Measurements from ENCODE around the gene CCDC192.

GRCh38 chr5:127754259-127754658 is 51.1 kb downstream of the CCDC192 start:
- TF ChIP-seq, protein P1, sequence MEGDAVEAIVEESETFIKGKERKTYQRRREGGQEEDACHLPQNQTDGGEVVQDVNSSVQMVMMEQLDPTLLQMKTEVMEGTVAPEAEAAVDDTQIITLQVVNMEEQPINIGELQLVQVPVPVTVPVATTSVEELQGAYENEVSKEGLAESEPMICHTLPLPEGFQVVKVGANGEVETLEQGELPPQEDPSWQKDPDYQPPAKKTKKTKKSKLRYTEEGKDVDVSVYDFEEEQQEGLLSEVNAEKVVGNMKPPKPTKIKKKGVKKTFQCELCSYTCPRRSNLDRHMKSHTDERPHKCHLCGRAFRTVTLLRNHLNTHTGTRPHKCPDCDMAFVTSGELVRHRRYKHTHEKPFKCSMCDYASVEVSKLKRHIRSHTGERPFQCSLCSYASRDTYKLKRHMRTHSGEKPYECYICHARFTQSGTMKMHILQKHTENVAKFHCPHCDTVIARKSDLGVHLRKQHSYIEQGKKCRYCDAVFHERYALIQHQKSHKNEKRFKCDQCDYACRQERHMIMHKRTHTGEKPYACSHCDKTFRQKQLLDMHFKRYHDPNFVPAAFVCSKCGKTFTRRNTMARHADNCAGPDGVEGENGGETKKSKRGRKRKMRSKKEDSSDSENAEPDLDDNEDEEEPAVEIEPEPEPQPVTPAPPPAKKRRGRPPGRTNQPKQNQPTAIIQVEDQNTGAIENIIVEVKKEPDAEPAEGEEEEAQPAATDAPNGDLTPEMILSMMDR (IDR thresholded peaks at IDR 0.05) = no peak
- TF ChIP-seq POLR2AphosphoS5 (IDR thresholded peaks at IDR 0.05; ENCODE audit: insufficient read depth in 1 of 2, low read depth in 1 of 2) = no peak
- TF ChIP-seq POLR2A (IDR thresholded peaks at IDR 0.05) = no peak

Measured in vagina (tissue), 2 donors.